PC-9 (cell line): Measurements from ENCODE around the gene CATSPERB.

Experiments
- CTCF ChIP-seq: fragments of 200-600 bp; sonication (generic); conservative IDR thresholded peaks from 2 replicates; pipeline ENCODE4 v1.6.1; 2017; ENCODE audit warnings: mixed run types, antibody characterized with exemption, mild to moderate bottlenecking, moderate library complexity
- EZH2 ChIP-seq: fragments of 200-600 bp; sonication (generic); IDR thresholded peaks from 2 replicates; pipeline ENCODE4 v1.8.0; 2017; ENCODE audit warnings: antibody characterized with exemption, low read depth

GRCh38 chr14:91599994-91600393, 131.9 kb downstream of the CATSPERB start:
- TF ChIP-seq CTCF (no peak), EZH2 (no peak)
